GM21367 (cell line): ENCODE data around the gene SPARCL1.
"Not testable (repeated sequence)": the region's sequence is repeated elsewhere in the genome, so short reads cannot be mapped to it uniquely, and the experiment has no call there.

ENCODE experiments used
- ATAC-seq: cut with Tn5 transposase; IDR thresholded peaks from one replicate; pipeline ENCODE4 v1.9.1; 2021; ENCODE audit not compliant: unreplicated experiment

Gene SPARCL1

GRCh38 chr4:87458913-87459312, 70.3 kb downstream of the SPARCL1 start:
- no peak for ATAC-seq

- no peak for ATAC-seq
Observed at GRCh38 chr4:87451537-87451936, 77.6 kb downstream of the SPARCL1 start.

- not testable (repeated sequence) for ATAC-seq
Observed at GRCh38 chr4:87446375-87446774, 82.8 kb downstream of the SPARCL1 start.

GRCh38 chr4:87445964-87446363, 83.2 kb downstream of the SPARCL1 start:
- no peak for ATAC-seq

GRCh38 chr4:87444741-87445140, 84.4 kb downstream of the SPARCL1 start:
- no peak for ATAC-seq

- ATAC-seq: no peak
Observed at GRCh38 chr4:87442889-87443288, 86.3 kb downstream of the SPARCL1 start.

GRCh38 chr4:87433342-87433741, 95.8 kb downstream of the SPARCL1 start:
- ATAC-seq: no peak

- ATAC-seq: no peak
Observed at GRCh38 chr4:87430038-87430437, 99.1 kb downstream of the SPARCL1 start.

- no peak for ATAC-seq
Observed at GRCh38 chr4:87428979-87429378, 100.2 kb downstream of the SPARCL1 start.

GRCh38 chr4:87427518-87427868, 101.7 kb downstream of the SPARCL1 start:
- ATAC-seq: no peak

GRCh38 chr4:87426865-87427517, 102.2 kb downstream of the SPARCL1 start:
- no peak for ATAC-seq

- no peak for ATAC-seq
Observed at GRCh38 chr4:87425711-87426110, 103.5 kb downstream of the SPARCL1 start.

GRCh38 chr4:87424099-87424543, 105.1 kb downstream of the SPARCL1 start:
- not testable (repeated sequence) for ATAC-seq
